ENCODE data around the gene TCF20.
A peak's percentile ranks its signal among the peaks of the same experiment; 100 is the strongest.

The TCF20 gene

GRCh38 chr22:42303396-42304323 lies 33.2 kb upstream of the TCF20 start:
- no peaks in the 10 kb centered on the region for H3K9me3 ChIP-seq (ENCODE audit: low read depth, low read length)
- TF ChIP-seq POLR2AphosphoS5 (IDR thresholded peaks at IDR 0.05; ENCODE audit: borderline replicate concordance, low read depth, low read length) (no peak), EZH2 (IDR thresholded peaks at IDR 0.05) (no peak), FOXP2 (optimal IDR thresholded peaks at IDR 0.05; ENCODE audit: control extremely low read depth, extremely low read length, insufficient read depth) (no peak)
- no peak for DNase-seq (ENCODE audit: low read depth, low spot score)
- no peak overlapping the region for H3K4me3 ChIP-seq
- no peak overlapping the region for H3K27ac ChIP-seq
- no peak overlapping the region for H3K9ac ChIP-seq (ENCODE audit: insufficient read length)
- H3K36me3 ChIP-seq (ENCODE audit: insufficient read depth, low read length): no peaks in the 10 kb centered on the region

- Histone ChIP-seq H3K36me3 (ENCODE audit: insufficient read depth, low read length) (no peaks in the 10 kb centered on the region), H3K9ac (ENCODE audit: insufficient read length) (no peak overlapping the region), H3K9me3 (ENCODE audit: low read depth, low read length) (no peaks in the 10 kb centered on the region), H3K27ac (no peak overlapping the region), H3K4me3 (no peak overlapping the region)
- TF ChIP-seq POLR2AphosphoS5 (IDR thresholded peaks at IDR 0.05; ENCODE audit: borderline replicate concordance, low read depth, low read length): no peak
- TF ChIP-seq EZH2 (IDR thresholded peaks at IDR 0.05): no peak
- no peak for TF ChIP-seq FOXP2 (optimal IDR thresholded peaks at IDR 0.05; ENCODE audit: control extremely low read depth, extremely low read length, insufficient read depth)
- DNase-seq (ENCODE audit: low read depth, low spot score): no peak
Measured at GRCh38 chr22:42301742-42302102, 31.3 kb upstream of the TCF20 start.

- TF ChIP-seq FOXP2 (optimal IDR thresholded peaks at IDR 0.05; ENCODE audit: control extremely low read depth, extremely low read length, insufficient read depth) (no peak), EZH2 (IDR thresholded peaks at IDR 0.05) (no peak), POLR2AphosphoS5 (IDR thresholded peaks at IDR 0.05; ENCODE audit: borderline replicate concordance, low read depth, low read length) (no peak)
- Histone ChIP-seq H3K4me3 (no peak overlapping the region), H3K27ac (no peak overlapping the region), H3K9me3 (ENCODE audit: low read depth, low read length) (no peaks in the 10 kb centered on the region), H3K9ac (ENCODE audit: insufficient read length) (no peak overlapping the region), H3K36me3 (ENCODE audit: insufficient read depth, low read length) (no peaks in the 10 kb centered on the region)
- DNase-seq (ENCODE audit: low read depth, low spot score): no peak
Measured at GRCh38 chr22:42301077-42301741, 30.8 kb upstream of the TCF20 start.

GRCh38 chr22:42300259-42301076 lies 30.0 kb upstream of the TCF20 start:
- Histone ChIP-seq H3K36me3 (ENCODE audit: insufficient read depth, low read length) (no peaks in the 10 kb centered on the region), H3K4me3 (peak overlapping the region; percentile 70), H3K9ac (ENCODE audit: insufficient read length) (peak overlapping the region; percentile 66), H3K9me3 (ENCODE audit: low read depth, low read length) (no peaks in the 10 kb centered on the region), H3K27ac (peak overlapping the region; percentile 96)
- TF ChIP-seq POLR2AphosphoS5 (IDR thresholded peaks at IDR 0.05; ENCODE audit: borderline replicate concordance, low read depth, low read length) (no peak), EZH2 (IDR thresholded peaks at IDR 0.05) (no peak), FOXP2 (optimal IDR thresholded peaks at IDR 0.05; ENCODE audit: control extremely low read depth, extremely low read length, insufficient read depth) (no peak)
- DNase-seq (ENCODE audit: low read depth, low spot score): no peak

- H3K4me3 ChIP-seq: peak overlapping the region; percentile 70
- peak overlapping the region; percentile 66 for H3K9ac ChIP-seq (ENCODE audit: insufficient read length)
- TF ChIP-seq POLR2AphosphoS5 (IDR thresholded peaks at IDR 0.05; ENCODE audit: borderline replicate concordance, low read depth, low read length) (0 out of 2 replicates have a peak, but pooled peaks have one; percentile 25), EZH2 (IDR thresholded peaks at IDR 0.05) (no peak)
Measured at GRCh38 chr22:42299586-42300258, 29.3 kb upstream of the TCF20 start.

GRCh38 chr22:42298746-42299145 lies 28.3 kb upstream of the TCF20 start:
- Histone ChIP-seq H3K9me3 (ENCODE audit: low read depth, low read length) (no peaks in the 10 kb centered on the region), H3K27ac (no peak overlapping the region), H3K36me3 (ENCODE audit: insufficient read depth, low read length) (no peaks in the 10 kb centered on the region), H3K4me3 (no peak overlapping the region), H3K9ac (ENCODE audit: insufficient read length) (no peak overlapping the region)
- TF ChIP-seq EZH2 (IDR thresholded peaks at IDR 0.05) (no peak), POLR2AphosphoS5 (IDR thresholded peaks at IDR 0.05; ENCODE audit: borderline replicate concordance, low read depth, low read length) (no peak), FOXP2 (optimal IDR thresholded peaks at IDR 0.05; ENCODE audit: control extremely low read depth, extremely low read length, insufficient read depth) (no peak)
- no peak for DNase-seq (ENCODE audit: low read depth, low spot score)

More at GRCh38 chr22:42299586-42300258, 29.3 kb upstream of the TCF20 start:
- Histone ChIP-seq H3K27ac (peak overlapping the region; percentile 96), H3K36me3 (ENCODE audit: insufficient read depth, low read length) (no peaks in the 10 kb centered on the region), H3K9me3 (ENCODE audit: low read depth, low read length) (no peaks in the 10 kb centered on the region)
- DNase-seq (ENCODE audit: low read depth, low spot score): peak; percentile 39

- Histone ChIP-seq H3K9me3 (ENCODE audit: low read depth, low read length) (no peaks in the 10 kb centered on the region), H3K27ac (no peak overlapping the region), H3K9ac (ENCODE audit: insufficient read length) (no peak overlapping the region), H3K4me3 (no peak overlapping the region), H3K36me3 (ENCODE audit: insufficient read depth, low read length) (no peaks in the 10 kb centered on the region)
- TF ChIP-seq EZH2 (IDR thresholded peaks at IDR 0.05) (no peak), FOXP2 (optimal IDR thresholded peaks at IDR 0.05; ENCODE audit: control extremely low read depth, extremely low read length, insufficient read depth) (no peak), POLR2AphosphoS5 (IDR thresholded peaks at IDR 0.05; ENCODE audit: borderline replicate concordance, low read depth, low read length) (no peak)
- DNase-seq (ENCODE audit: low read depth, low spot score): no peak
Measured at GRCh38 chr22:42297778-42298177, 27.3 kb upstream of the TCF20 start.
